A549 (cell line): ENCODE data around the gene LRP1. TPM values are rescaled to one million over a fixed set of nuclear protein-coding genes. Genes with fewer than 3 reads are reported as not detected.

ENCODE experiments used
- ATAC-seq, 2 experiments: fragments of 200-7000 bp in 1 of 2; fragments of >200 bp in 1 of 2; cut with Nextera tagmentation in 1 of 2; cut with Tn5 transposase in 1 of 2; 3 replicates each; pipeline versions ENCODE4 v1.8.0 to v1.9.1; 2018 to 2020; ENCODE audit warnings: mild to moderate bottlenecking in 1 of 2, moderate library complexity in 1 of 2
- CTCF ChIA-PET: fragments of 300-600 bp; sonication (Branson Sonifier 250); formaldehyde crosslinking; extraction: SDS; loops from one replicate; lab custom pipeline; 2021; ENCODE audit warnings: antibody characterized with exemption, inconsistent platforms; lab: Yijun Ruan, JAX
- POLR2A ChIA-PET: fragments of 350-600 bp; formaldehyde crosslinking; extraction: SDS; loops from one replicate; lab custom pipeline; 2021; ENCODE audit warnings: antibody characterized with exemption, inconsistent platforms; lab: Yijun Ruan, JAX
- DNase-seq, 2 experiments: peaks; one replicate each; pipeline versions ENCODE4 v3.0.0 to v3.0.0-alpha.2; 2011 to 2016; ENCODE audit warnings: low read depth in 1 of 2, low spot score in 1 of 2
- FAIRE-seq: peaks from 2 replicates; lab custom pipeline; 2011; peaks lifted over from hg19 to GRCh38; lab: Jason Lieb, UNC
- H3K27ac ChIP-seq, 2 experiments: fragments of >200 bp; sonication (Bioruptor Twin); formaldehyde crosslinking; 3 replicates each; pipeline ENCODE4 v1.5.1; 2016 to 2017
- H3K4me1 ChIP-seq: fragments of >200 bp; sonication (Bioruptor Twin); formaldehyde crosslinking; 3 replicates; pipeline ENCODE4 v1.6.1; 2016
- H3K4me2 ChIP-seq: fragments of >200 bp; sonication (Bioruptor Twin); formaldehyde crosslinking; 3 replicates; pipeline ENCODE4 v1.6.1; 2016
- H3K4me3 ChIP-seq: fragments of >200 bp; sonication (Bioruptor Twin); formaldehyde crosslinking; 3 replicates; pipeline ENCODE4 v1.5.1; 2016
- H3K9me3 ChIP-seq: fragments of >200 bp; sonication (Bioruptor Twin); formaldehyde crosslinking; 3 replicates; pipeline ENCODE4 v1.6.1; 2016
- BHLHE40 ChIP-seq: IDR thresholded peaks from 2 replicates; pipeline ENCODE4 v1.6.1; 2012; ENCODE audit warnings: low read depth, low read length, inconsistent platforms
- CBX8 ChIP-seq: fragments of 200-600 bp; sonication (generic); IDR thresholded peaks from 2 replicates; pipeline ENCODE4 v1.6.1; 2016
- EHF ChIP-seq: fragments of 250-450 bp; sonication (Bioruptor Pico); IDR thresholded peaks from 2 replicates; pipeline ENCODE4 v1.5.0; 2020; ENCODE audit warnings: mild to moderate bottlenecking
- EHMT2 ChIP-seq: fragments of 200-600 bp; sonication (generic); IDR thresholded peaks from 2 replicates; pipeline ENCODE4 v1.6.1; 2016; ENCODE audit warnings: antibody characterized with exemption, low read depth, mild to moderate bottlenecking, moderate library complexity
- ESRRA ChIP-seq: fragments of 150-350 bp; IDR thresholded peaks from 2 replicates; pipeline ENCODE4 v1.6.1; 2014; ENCODE audit warnings: mild to moderate bottlenecking, low read length, borderline replicate concordance
- FOSB ChIP-seq: fragments of 250-450 bp; sonication (Bioruptor Pico); IDR thresholded peaks from 2 replicates; pipeline ENCODE4 v1.5.0; 2020; ENCODE audit warnings: mild to moderate bottlenecking, moderate library complexity
- FOSL2 ChIP-seq, 2 experiments: fragments of 450-650 bp in 1 of 2; fragments of >200 bp in 1 of 2; sonication (Bioruptor Twin) in 1 of 2; formaldehyde crosslinking; IDR thresholded peaks; 2 replicates each; pipeline versions ENCODE4 v1.5.0 to v1.6.1; 2016 to 2020; ENCODE audit warnings: mild to moderate bottlenecking in 1 of 2, moderate library complexity in 1 of 2
- HDAC2 ChIP-seq: fragments of 200-600 bp; sonication (generic); IDR thresholded peaks from 2 replicates; pipeline ENCODE4 v1.6.1; 2016
- HEYL ChIP-seq: fragments of 250-450 bp; sonication (Bioruptor Pico); IDR thresholded peaks from 2 replicates; pipeline ENCODE4 v1.8.0; 2021; ENCODE audit warnings: mild to moderate bottlenecking, moderate library complexity
- JUN ChIP-seq, 2 experiments: fragments of >200 bp; sonication (Bioruptor Twin); formaldehyde crosslinking; IDR thresholded peaks; 2 replicates in 1 of 2; 3 replicates in 1 of 2; pipeline ENCODE4 v1.6.1; 2016 to 2017
- NFE2L2 ChIP-seq: fragments of 150-350 bp; conservative IDR thresholded peaks from 2 replicates; pipeline ENCODE4 v1.6.1; 2014; ENCODE audit warnings: low read length
- PHF8 ChIP-seq: fragments of 200-600 bp; sonication (generic); IDR thresholded peaks from 2 replicates; pipeline ENCODE4 v1.6.1; 2016; ENCODE audit warnings: low read depth, mild to moderate bottlenecking, antibody characterized with exemption, moderate library complexity, borderline replicate concordance
- POLR2A ChIP-seq: IDR thresholded peaks from 2 replicates; pipeline ENCODE4 v1.6.1; 2012; ENCODE audit warnings: mild to moderate bottlenecking, low read length
- POLR2AphosphoS2 ChIP-seq: conservative IDR thresholded peaks from 2 replicates; pipeline ENCODE4 v1.6.1; 2012; ENCODE audit warnings: low read length, improper control_type of control experiment, inconsistent platforms
- RNF2 ChIP-seq: fragments of 200-600 bp; sonication (generic); IDR thresholded peaks from 2 replicates; pipeline ENCODE4 v1.6.1; 2016; ENCODE audit warnings: low read depth, mild to moderate bottlenecking, antibody characterized with exemption, moderate library complexity, borderline replicate concordance
- SMC3 ChIP-seq: fragments of >200 bp; sonication (Bioruptor Twin); formaldehyde crosslinking; IDR thresholded peaks from 3 replicates; pipeline ENCODE4 v1.6.1; 2018; ENCODE audit warnings: inconsistent platforms
- SREBF2 ChIP-seq: fragments of 450-650 bp; IDR thresholded peaks from 2 replicates; pipeline ENCODE4 v1.6.1; 2014; ENCODE audit warnings: mild to moderate bottlenecking, moderate library complexity
- TP53 ChIP-seq: fragments of 250-450 bp; sonication (Bioruptor Pico); IDR thresholded peaks from 2 replicates; pipeline ENCODE4 v1.5.0; 2021; ENCODE audit warnings: mild to moderate bottlenecking, moderate library complexity
- ZNF302 ChIP-seq: fragments of 250-450 bp; sonication (Bioruptor Pico); IDR thresholded peaks from 2 replicates; pipeline ENCODE4 v1.9.0; 2021; ENCODE audit warnings: inconsistent platforms, mild to moderate bottlenecking, moderate library complexity
- WGBS: methylation state at CpG from one replicate; pipeline ENCODE4 v1.1.6; 2017; ENCODE audit errors: missing lambda C conversion rate; 5-methylcytosine and 5-hydroxymethylcytosine counted together
- polyA plus RNA-seq, 4 experiments: library from polyadenylated mRNA; depleted of rRNA in 3 of 4; stranded (reverse); fragments of >200 nt; fragmentation: RNase III in 1 of 4; extraction: RNeasy Plus Mini Kit Qiagen cat#74134 plus additional on column Dnase treatment in 1 of 4; gene quantifications; 2 replicates in 3 of 4; 3 replicates in 1 of 4; pipeline ENCODE4 v1.2.3, GENCODE V29; 2011 to 2017
- TF ChIP-seq, protein P1 (sequence below): fragments of >200 bp; sonication (Bioruptor Twin); formaldehyde crosslinking; IDR thresholded peaks from 2 replicates; pipeline ENCODE4 v1.6.1; 2016
- TF ChIP-seq, protein P2 (sequence below): IDR thresholded peaks from 2 replicates; pipeline ENCODE4 v1.6.1; 2012
- TF ChIP-seq, protein P3 (sequence below): fragments of 250-450 bp; sonication (Bioruptor Pico); IDR thresholded peaks from 2 replicates; pipeline ENCODE4 v1.5.0; 2021; ENCODE audit warnings: mild to moderate bottlenecking, moderate library complexity, borderline replicate concordance

LRP1 gene
- polyA plus RNA-seq, 2 of the 4 experiments (the other 2 are of a cell fraction): 5.6 to 9.4 TPM

DNA sequence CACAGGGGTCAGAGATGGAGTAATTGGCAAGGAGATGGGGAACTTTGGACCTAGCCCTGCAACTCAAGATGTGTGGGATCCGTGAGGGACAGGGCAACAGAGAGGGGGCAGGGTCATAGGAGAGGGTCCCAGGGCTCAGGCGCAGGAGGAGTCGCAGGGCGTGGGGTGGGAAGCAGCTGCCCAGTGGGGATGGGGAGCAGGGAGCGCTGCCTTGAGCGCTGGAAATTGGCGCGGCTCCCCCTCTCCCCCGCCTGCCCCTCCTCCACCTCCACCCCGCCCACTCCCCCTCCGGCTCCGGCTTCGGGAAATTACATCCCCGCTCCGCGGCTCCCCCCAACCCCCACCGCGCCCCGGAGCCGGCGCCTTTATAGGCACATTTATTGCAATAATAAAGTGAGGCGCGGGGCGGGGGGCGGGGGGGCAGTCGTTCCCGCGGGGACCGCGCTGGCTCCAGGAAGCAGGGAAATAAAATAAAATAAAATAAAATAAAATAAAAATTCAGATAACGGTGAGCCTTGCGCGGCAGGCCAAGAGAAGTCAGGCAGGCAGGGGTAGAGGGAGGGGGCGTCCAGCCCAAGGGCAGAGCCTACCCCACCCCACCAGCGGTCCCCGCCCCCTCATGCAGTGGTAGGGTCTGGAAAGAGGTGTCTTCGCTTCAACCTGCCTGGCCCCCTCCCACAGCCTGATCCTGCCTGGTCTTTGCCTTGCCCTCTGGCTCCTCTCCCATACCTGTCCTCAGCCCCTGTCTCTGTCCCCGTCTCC is 91.9 kb downstream of the LRP1 start (continued):
- TF ChIP-seq, protein P1, sequence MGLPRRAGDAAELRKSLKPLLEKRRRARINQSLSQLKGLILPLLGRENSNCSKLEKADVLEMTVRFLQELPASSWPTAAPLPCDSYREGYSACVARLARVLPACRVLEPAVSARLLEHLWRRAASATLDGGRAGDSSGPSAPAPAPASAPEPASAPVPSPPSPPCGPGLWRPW: no peak
- TF ChIP-seq EHF: no peak

DNA sequence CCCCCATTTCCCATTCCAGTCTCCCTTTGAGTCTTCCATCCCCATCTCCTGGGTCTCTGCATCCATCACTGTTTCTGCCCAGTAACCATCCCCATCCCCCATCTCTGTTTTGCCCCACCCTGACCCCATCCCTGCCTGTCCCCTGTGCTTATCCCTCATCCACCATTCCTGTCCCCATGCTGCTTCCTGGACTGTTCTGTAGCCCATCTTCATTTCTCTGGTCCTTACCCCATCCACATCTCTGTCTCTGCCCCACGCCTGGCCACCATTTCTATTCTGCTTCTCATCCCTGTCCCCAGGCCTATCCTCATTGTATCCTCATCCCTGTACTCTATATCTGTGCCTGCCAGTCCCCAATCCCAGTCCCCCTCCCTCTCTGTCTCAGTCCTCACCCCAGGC is 92.5 kb downstream of the LRP1 start:
- no peak for FAIRE-seq
- ATAC-seq: no peak
- POLR2A ChIA-PET: no interaction called here

DNA sequence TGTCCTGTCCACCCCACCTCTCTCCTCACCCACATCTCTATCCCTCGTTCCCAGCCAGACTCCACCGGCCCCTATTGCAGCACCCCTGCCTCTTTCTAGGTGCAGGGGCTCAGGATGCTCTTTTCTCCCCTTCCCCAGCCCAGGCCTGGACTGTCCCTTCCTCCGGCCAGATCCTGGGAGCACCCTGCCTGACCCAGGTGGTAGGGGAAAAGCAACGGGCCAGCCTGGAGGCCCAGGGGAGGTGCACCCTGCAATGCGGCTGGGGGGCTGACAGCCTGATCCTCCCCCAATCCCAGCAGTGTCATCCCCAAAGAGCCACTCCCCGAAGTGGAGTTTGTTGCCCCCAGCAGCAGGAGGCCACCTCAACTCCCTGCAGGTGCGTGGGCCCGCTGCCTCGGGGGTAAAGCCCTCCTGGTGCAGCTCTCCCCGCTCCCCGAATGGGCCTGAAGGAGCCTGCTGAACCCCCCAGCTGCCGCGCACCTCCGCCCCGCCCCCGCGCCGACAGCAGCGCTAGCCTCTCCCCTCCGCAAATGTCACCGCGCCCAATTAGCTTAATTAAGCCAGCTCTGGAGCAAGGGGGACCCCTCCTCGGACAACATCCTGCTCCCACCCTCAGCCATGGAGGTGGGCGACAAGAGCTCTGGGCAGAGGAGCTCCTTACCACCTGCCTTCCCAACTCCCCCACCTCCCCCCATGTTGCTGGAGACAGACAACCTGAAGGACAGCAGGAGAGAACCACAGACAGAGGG is 93.1 kb downstream of the LRP1 start:
- TF ChIP-seq TP53 (CRISPR knock-in tag) (no peak), HEYL (CRISPR knock-in tag) (no peak), HDAC2 (no peak), BHLHE40 (no peak), POLR2AphosphoS2 (no peak), NFE2L2 (no peak), ESRRA (no peak), EHMT2 (no peak), ZNF302 (CRISPR knock-in tag) (no peak), PHF8 (no peak), SREBF2 (no peak), SMC3 (no peak), FOSL2 (IDR thresholded peaks at IDR 0.05) (no peak), FOSL2 (CRISPR knock-in tag; IDR thresholded peaks at IDR 0.05) (no peak), CBX8 (no peak), FOSB (CRISPR knock-in tag) (no peak), RNF2 (no peak)
- TF ChIP-seq, protein P2, sequence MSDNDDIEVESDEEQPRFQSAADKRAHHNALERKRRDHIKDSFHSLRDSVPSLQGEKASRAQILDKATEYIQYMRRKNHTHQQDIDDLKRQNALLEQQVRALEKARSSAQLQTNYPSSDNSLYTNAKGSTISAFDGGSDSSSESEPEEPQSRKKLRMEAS: no peak
- TF ChIP-seq, protein P3, sequence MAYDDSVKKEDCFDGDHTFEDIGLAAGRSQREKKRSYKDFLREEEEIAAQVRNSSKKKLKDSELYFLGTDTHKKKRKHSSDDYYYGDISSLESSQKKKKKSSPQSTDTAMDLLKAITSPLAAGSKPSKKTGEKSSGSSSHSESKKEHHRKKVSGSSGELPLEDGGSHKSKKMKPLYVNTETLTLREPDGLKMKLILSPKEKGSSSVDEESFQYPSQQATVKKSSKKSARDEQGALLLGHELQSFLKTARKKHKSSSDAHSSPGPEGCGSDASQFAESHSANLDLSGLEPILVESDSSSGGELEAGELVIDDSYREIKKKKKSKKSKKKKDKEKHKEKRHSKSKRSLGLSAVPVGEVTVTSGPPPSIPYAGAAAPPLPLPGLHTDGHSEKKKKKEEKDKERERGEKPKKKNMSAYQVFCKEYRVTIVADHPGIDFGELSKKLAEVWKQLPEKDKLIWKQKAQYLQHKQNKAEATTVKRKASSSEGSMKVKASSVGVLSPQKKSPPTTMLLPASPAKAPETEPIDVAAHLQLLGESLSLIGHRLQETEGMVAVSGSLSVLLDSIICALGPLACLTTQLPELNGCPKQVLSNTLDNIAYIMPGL (CRISPR knock-in tag): no peak
- Histone ChIP-seq H3K4me1 (peaks cover 7% of the 10 kb centered on the region; the same call in 2 of the 3 replicates), H3K27ac (no peak overlapping the region), H3K4me3 (no peak overlapping the region), H3K9me3 (no peaks in the 10 kb centered on the region), H3K4me2 (no peak overlapping the region)
- DNase-seq (no peak), ATAC-seq (no peak), FAIRE-seq (no peak)
- POLR2A ChIA-PET: interaction anchor here (1.0 kb wide), 1 partner anchor 18 kb away, joined by 3 read pairs; no protein-coding TSS in a partner anchor
- CTCF ChIA-PET: interaction anchor here (11.3 kb wide), 1 partner anchor 20 kb away, joined by 233 read pairs; a partner anchor contains a TSS
- WGBS: 71% methylated on average over 18 of the region's 24 CpGs

More for the DNA sequence above, 92.5 kb downstream of the LRP1 start:
- H3K27ac ChIP-seq: no peak overlapping the region
- TF ChIP-seq PHF8 (no peak), POLR2A (no peak), JUN (IDR thresholded peaks at IDR 0.05) (no peak), POLR2AphosphoS2 (no peak)
- no peak overlapping the region for H3K4me2 ChIP-seq
- no peak for DNase-seq
- WGBS: 75% methylated on average over 1 of the region's 1 CpG
- CTCF ChIA-PET: interaction anchor here (11.3 kb wide), 1 partner anchor 21 kb away, joined by 233 read pairs; a partner anchor contains a TSS
- no peak overlapping the region for H3K4me3 ChIP-seq
- peaks cover 13% of the 10 kb centered on the region; the same call in 2 of the 3 replicates for H3K4me1 ChIP-seq
- H3K9me3 ChIP-seq: no peaks in the 10 kb centered on the region
